Large intestine (tissue), 3 donors: ENCODE data around the gene PLEKHA6. TPM values are rescaled to one million over a fixed set of nuclear protein-coding genes. Genes with fewer than 3 reads are reported as not detected.
A peak's percentile ranks its signal among the peaks of the same experiment; 100 is the strongest.
"Not testable (repeated sequence)": the region's sequence is repeated elsewhere in the genome, so short reads cannot be mapped to it uniquely, and the experiment has no call there.

Experiments used
- DNase-seq, 2 donors: peaks; one replicate each; pipeline versions ENCODE4 v3.0.0 to v3.0.0-alpha.2; 2013
- H3K27ac ChIP-seq: one replicate; pipeline ENCODE4 v1.5.1; 2013; ENCODE audit warnings: low read length
- H3K27me3 ChIP-seq: 2 replicates; pipeline ENCODE4 v1.6.1; 2013; ENCODE audit warnings: low read length; ENCODE audit not compliant: control insufficient read depth, insufficient read depth
- H3K36me3 ChIP-seq: 2 replicates; pipeline ENCODE4 v1.6.1; 2013; ENCODE audit warnings: low read length; ENCODE audit not compliant: control insufficient read depth, insufficient read depth
- H3K4me1 ChIP-seq: one replicate; pipeline ENCODE4 v1.6.1; 2013; ENCODE audit warnings: low read length; ENCODE audit not compliant: control insufficient read depth, insufficient read depth
- H3K4me3 ChIP-seq: one replicate; pipeline ENCODE4 v1.5.1; 2013; ENCODE audit warnings: low read length
- H3K9me3 ChIP-seq: one replicate; pipeline ENCODE4 v1.6.1; 2013; ENCODE audit warnings: mild to moderate bottlenecking, low read depth, low read length, moderate library complexity; ENCODE audit not compliant: control insufficient read depth
- WGBS: methylation state at CpG from one replicate; pipeline ENCODE4 v1.1.5; 2013; ENCODE audit warnings: low lambda C conversion rate; ENCODE audit not compliant: insufficient coverage; 5-methylcytosine and 5-hydroxymethylcytosine counted together
- polyA plus RNA-seq: library from polyadenylated mRNA; unstranded; fragments of 120-200 nt; gene quantifications from one replicate; pipeline ENCODE4 v1.2.1, GENCODE V29; 2013

PLEKHA6 gene
- polyA plus RNA-seq, 1 donor = 59.3 TPM

GRCh38 chr1:204242920-204243319 lies 116.8 kb downstream of the PLEKHA6 start:
- H3K27ac ChIP-seq = no peak overlapping the region
- WGBS = no CpG with 5 or more reads among the region's 10 CpGs
- peaks cover 86% of the 10 kb centered on the region for H3K36me3 ChIP-seq

GRCh38 chr1:204241914-204242313 lies 117.8 kb downstream of the PLEKHA6 start:
- WGBS = no CpG with 5 or more reads among the region's 5 CpGs
- DNase-seq = no peak
- Histone ChIP-seq H3K36me3 (peaks cover 82% of the 10 kb centered on the region), H3K27ac (no peak overlapping the region), H3K4me3 (no peak overlapping the region), H3K4me1 (no peaks in the 10 kb centered on the region), H3K9me3 (no peaks in the 10 kb centered on the region), H3K27me3 (no peaks in the 10 kb centered on the region)

More at GRCh38 chr1:204242920-204243319, 116.8 kb downstream of the PLEKHA6 start:
- no peak for DNase-seq
- Histone ChIP-seq H3K9me3 (no peaks in the 10 kb centered on the region), H3K4me1 (no peaks in the 10 kb centered on the region), H3K27me3 (no peaks in the 10 kb centered on the region), H3K4me3 (no peak overlapping the region)

DNA sequence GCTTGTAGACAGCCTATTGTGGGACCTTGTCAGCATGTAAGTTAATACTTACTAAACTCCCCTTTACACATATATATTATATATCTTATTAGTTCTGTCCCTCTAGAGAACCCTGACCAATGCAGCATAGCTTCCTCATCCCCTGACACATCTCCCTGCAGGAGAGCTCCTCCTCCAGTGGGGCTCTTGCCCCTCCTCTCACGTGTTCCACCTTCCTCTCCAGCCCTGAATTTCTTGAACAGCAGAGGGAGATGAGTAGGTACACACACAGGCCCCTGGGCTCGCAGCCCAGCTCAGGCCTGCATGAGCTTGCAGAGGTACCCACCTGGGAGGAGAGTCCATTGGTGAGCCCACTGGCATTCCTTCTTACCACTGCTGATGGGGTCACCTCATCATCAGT lies 118.7 kb downstream of the PLEKHA6 start:
- no CpG with 5 or more reads among the region's 2 CpGs for WGBS
- peaks cover 83% of the 10 kb centered on the region for H3K36me3 ChIP-seq
- no peaks in the 10 kb centered on the region for H3K4me1 ChIP-seq
- no peak for DNase-seq
- no peak overlapping the region for H3K27ac ChIP-seq
- H3K9me3 ChIP-seq = no peaks in the 10 kb centered on the region
- H3K4me3 ChIP-seq = no peak overlapping the region
- no peaks in the 10 kb centered on the region for H3K27me3 ChIP-seq

- no peak for DNase-seq
- H3K4me1 ChIP-seq = no peaks in the 10 kb centered on the region
- H3K4me3 ChIP-seq = no peak overlapping the region
- no peaks in the 10 kb centered on the region for H3K27me3 ChIP-seq
- no CpG with 5 or more reads among the region's 1 CpG for WGBS
- peaks cover 82% of the 10 kb centered on the region for H3K36me3 ChIP-seq
- no peaks in the 10 kb centered on the region for H3K9me3 ChIP-seq
- no peak overlapping the region for H3K27ac ChIP-seq
Measured at GRCh38 chr1:204240233-204240632, 119.5 kb downstream of the PLEKHA6 start.

DNA sequence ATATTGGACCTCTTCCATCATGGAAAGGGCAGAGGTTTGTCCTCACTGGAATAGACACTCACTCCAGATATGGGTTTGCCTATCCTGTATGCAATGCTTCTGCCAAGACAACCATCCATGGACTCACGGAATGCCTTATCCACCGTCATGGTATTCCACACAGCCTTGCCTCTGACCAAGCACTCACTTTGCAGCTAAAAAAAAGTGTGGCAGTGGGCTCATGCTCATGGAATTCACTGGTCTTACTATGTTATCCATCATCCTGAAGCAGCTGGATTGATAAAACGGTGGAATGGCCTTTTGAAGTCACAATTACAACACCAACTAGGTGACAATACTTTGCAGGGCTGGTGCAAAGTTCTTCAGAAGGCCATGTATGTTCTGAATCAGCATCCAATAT lies 120.3 kb downstream of the PLEKHA6 start:
- not testable (repeated sequence) for H3K27me3 ChIP-seq, H3K27ac ChIP-seq, H3K9me3 ChIP-seq, H3K4me3 ChIP-seq, DNase-seq, H3K4me1 ChIP-seq
- peaks cover 77% of the 10 kb centered on the region for H3K36me3 ChIP-seq
- WGBS = no CpG with 5 or more reads among the region's 3 CpGs

- no CpG with 5 or more reads among the region's 2 CpGs for WGBS
- not testable (repeated sequence) for DNase-seq, H3K4me3 ChIP-seq, H3K4me1 ChIP-seq, H3K9me3 ChIP-seq, H3K27me3 ChIP-seq, H3K27ac ChIP-seq
- peaks cover 83% of the 10 kb centered on the region for H3K36me3 ChIP-seq
Measured at GRCh38 chr1:204238520-204238919, 121.2 kb downstream of the PLEKHA6 start.

- peaks cover 80% of the 10 kb centered on the region for H3K36me3 ChIP-seq
Measured at GRCh38 chr1:204237515-204237914, 122.2 kb downstream of the PLEKHA6 start.

DNA sequence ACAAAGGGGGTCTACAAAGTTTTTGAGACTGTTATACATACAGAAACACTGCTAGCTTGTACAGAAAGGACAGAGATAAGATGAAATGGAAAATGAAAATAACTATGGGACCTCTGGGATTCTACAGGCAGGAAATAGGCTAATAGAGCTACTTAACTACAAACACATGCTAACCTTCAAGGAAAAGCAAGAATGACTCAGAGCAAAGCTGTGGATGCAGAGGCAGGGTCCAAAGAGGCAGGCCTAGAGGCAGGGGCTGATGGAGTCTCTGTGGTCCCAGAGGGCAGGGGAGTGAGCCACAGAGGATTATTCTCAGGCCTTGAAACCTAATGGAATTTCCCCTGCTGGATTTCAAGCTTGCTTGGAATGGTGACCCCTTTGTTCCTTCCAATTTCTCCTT lies 127.2 kb downstream of the PLEKHA6 start:
- peaks cover 89% of the 10 kb centered on the region for H3K36me3 ChIP-seq
- no peak for DNase-seq
- H3K4me1 ChIP-seq = peaks cover 12% of the 10 kb centered on the region
- H3K9me3 ChIP-seq = no peaks in the 10 kb centered on the region
- H3K27ac ChIP-seq = no peak overlapping the region
- no peaks in the 10 kb centered on the region for H3K27me3 ChIP-seq
- no peak overlapping the region for H3K4me3 ChIP-seq

More at GRCh38 chr1:204237515-204237914, 122.2 kb downstream of the PLEKHA6 start:
- H3K9me3 ChIP-seq, H3K4me3 ChIP-seq, H3K4me1 ChIP-seq, H3K27me3 ChIP-seq, H3K27ac ChIP-seq, DNase-seq: not testable (repeated sequence)
- no CpG with 5 or more reads among the region's 1 CpG for WGBS

- Histone ChIP-seq H3K36me3 (peaks cover 82% of the 10 kb centered on the region), H3K4me3 (no peak overlapping the region), H3K4me1 (peaks cover 27% of the 10 kb centered on the region), H3K27me3 (no peaks in the 10 kb centered on the region), H3K9me3 (no peaks in the 10 kb centered on the region), H3K27ac (no peak overlapping the region)
- WGBS = no CpG with 5 or more reads among the region's 14 CpGs
- no peak for DNase-seq
Measured at GRCh38 chr1:204230211-204230610, 129.5 kb downstream of the PLEKHA6 start.

DNA sequence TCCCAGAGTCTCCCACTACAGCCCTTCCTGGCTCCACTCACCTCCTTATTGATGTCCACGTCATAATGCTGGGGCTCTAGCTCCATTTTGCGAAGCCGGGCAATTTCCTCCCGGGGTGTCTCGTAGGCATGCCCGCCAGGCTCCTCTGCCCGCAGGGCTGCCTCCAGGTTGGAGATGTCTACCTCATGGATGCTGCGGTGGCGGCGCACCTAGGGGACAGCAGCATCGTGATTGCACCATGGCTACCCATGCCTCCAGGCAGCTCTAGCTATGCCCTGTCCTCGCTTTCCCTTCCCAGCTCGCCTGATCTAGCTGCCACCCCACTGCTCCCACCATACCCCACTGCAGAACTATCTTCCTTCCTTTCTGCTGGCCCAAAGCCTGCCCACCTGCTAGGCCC lies 130.8 kb downstream of the PLEKHA6 start:
- Histone ChIP-seq H3K4me3 (no peak overlapping the region), H3K9me3 (no peaks in the 10 kb centered on the region), H3K4me1 (peaks cover 27% of the 10 kb centered on the region), H3K36me3 (peaks cover 84% of the 10 kb centered on the region), H3K27ac (no peak overlapping the region), H3K27me3 (no peaks in the 10 kb centered on the region)
- WGBS = no CpG with 5 or more reads among the region's 13 CpGs
- DNase-seq = no peak

DNA sequence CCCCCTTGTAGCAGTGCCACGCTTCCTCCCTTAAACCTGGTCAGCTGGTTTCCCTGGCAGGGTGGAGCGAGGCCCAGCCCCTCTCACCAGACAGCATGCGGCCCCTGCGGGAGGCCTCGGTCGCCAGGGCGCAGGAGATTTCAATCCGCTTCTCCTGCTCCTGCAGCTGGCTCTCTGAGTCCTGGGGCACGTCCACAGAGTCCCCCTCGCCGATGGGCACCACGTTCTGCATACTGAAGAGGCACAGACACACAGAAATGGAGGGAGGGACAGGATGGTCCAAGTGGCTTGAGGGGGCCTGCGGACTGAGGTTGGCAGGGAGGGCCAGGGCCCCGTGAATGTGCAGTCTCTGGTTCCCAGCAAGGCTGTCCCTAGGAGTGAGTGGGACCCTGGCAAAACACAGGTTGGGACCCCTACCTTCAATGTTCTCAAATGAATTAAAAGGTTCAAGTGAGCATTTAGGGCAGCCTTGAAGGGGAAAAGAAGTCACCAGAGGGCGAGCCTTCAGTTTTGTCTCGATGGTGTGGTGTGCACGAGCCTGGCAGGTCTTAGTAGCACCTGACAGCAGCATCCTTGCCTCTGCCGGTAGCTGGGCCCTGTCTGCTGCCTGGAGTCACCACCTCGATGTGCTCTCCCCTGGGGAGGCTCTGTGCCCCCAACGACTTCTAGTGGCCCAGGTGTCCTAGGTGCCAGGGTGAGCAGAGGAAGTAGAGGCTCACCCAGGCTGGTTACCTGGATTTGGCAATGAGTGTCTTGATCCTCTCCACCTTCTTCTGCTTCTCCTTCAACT lies 131.5 kb downstream of the PLEKHA6 start:
- Histone ChIP-seq H3K27ac (peak overlapping the region; percentile 34), H3K4me3 (no peak overlapping the region), H3K36me3 (peaks cover 83% of the 10 kb centered on the region), H3K4me1 (peaks cover 27% of the 10 kb centered on the region), H3K27me3 (no peaks in the 10 kb centered on the region), H3K9me3 (no peaks in the 10 kb centered on the region)
- WGBS = no CpG with 5 or more reads among the region's 20 CpGs
- no peak for DNase-seq
